HCT116 (cell line): ENCODE results near the gene SLC13A3. TPM values are rescaled to one million over a fixed set of nuclear protein-coding genes. Genes with fewer than 3 reads are reported as not detected.

ENCODE experiments used
- ATAC-seq: fragments of 200-7000 bp; cut with Tn5 transposase; 2 replicates; pipeline ENCODE4 v1.9.1; 2020; ENCODE audit warnings: mild to moderate bottlenecking, moderate library complexity
- BruUV-seq: library from RNA; stranded (reverse); fragments of 400-500 nt; replicated peaks from 2 replicates; lab custom pipeline; 2021; lab: Mats Ljungman, UMichigan
- CTCF ChIA-PET: fragments of 300-600 bp; sonication (Branson Sonifier 250); formaldehyde crosslinking; loops from one replicate; lab custom pipeline; 2021; ENCODE audit warnings: antibody characterized with exemption; lab: Charles Lee
- POLR2A ChIA-PET: fragments of 300-600, 350-600 bp; sonication (Branson Sonifier 250); formaldehyde crosslinking; loops from one replicate; lab custom pipeline; 2021; ENCODE audit warnings: antibody characterized with exemption; lab: Charles Lee
- RAD21 ChIA-PET, 2 experiments: fragments of 300-600 bp; sonication (Branson Sonifier 250); formaldehyde crosslinking; loops; one replicate each; lab custom pipeline; 2023; ENCODE audit warnings: low total read pairs in 2 of 2; ENCODE audit not compliant: uncharacterized antibody in 2 of 2, unreplicated experiment in 2 of 2, low non-redundant PET in 1 of 2; lab: Charles Lee
- DNase-seq: peaks from one replicate; pipeline ENCODE4 v3.0.0-alpha.2; 2010; ENCODE audit warnings: low read depth, low spot score
- H2AFZ ChIP-seq: fragments of 200-600 bp; shearing (Covaris generic), sonication (generic); 2 replicates; pipeline ENCODE4 v1.6.1; 2017; ENCODE audit warnings: low read depth, mixed run types, mixed read lengths, antibody characterized with exemption, low read length; ENCODE audit not compliant: poor library complexity, severe bottlenecking
- H3K27ac ChIP-seq: 2 replicates; pipeline ENCODE4 v1.5.1; 2012; ENCODE audit warnings: low read depth, low read length
- H3K27me3 ChIP-seq: fragments of 200-600 bp; sonication (generic); 2 replicates; pipeline ENCODE4 v1.6.1; 2016; ENCODE audit warnings: mixed run types, low read length, mixed read lengths; ENCODE audit not compliant: insufficient read depth
- H3K36me3 ChIP-seq, 2 experiments: fragments of 200-500 bp in 1 of 2; fragments of 200-600 bp in 1 of 2; sonication (Bioruptor generic) in 1 of 2; sonication (generic) in 1 of 2; 2 replicates each; pipeline versions ENCODE4 v1.5.1 to v1.6.1; 2014 to 2016; ENCODE audit warnings: low read length in 2 of 2, inconsistent platforms in 1 of 2, mixed read lengths in 1 of 2, mixed run types in 1 of 2; ENCODE audit not compliant: insufficient read depth in 2 of 2, control insufficient read depth in 1 of 2
- H3K4me1 ChIP-seq, 2 experiments: fragments of 200-600 bp in 1 of 2; sonication (generic) in 1 of 2; 2 replicates each; pipeline versions ENCODE4 v1.5.1 to v1.6.1; 2012 to 2017; ENCODE audit warnings: low read length in 2 of 2, inconsistent platforms in 1 of 2, mild to moderate bottlenecking in 1 of 2, mixed read lengths in 1 of 2, mixed run types in 1 of 2, moderate library complexity in 1 of 2; ENCODE audit not compliant: insufficient read depth in 2 of 2, control insufficient read depth in 1 of 2
- H3K4me2 ChIP-seq: fragments of 200-600 bp; sonication (generic); 2 replicates; pipeline ENCODE4 v1.6.1; 2017; ENCODE audit warnings: mixed run types, low read length, mixed read lengths
- H3K4me3 ChIP-seq, 2 experiments: fragments of 200-600 bp in 1 of 2; sonication (generic) in 1 of 2; replicated peaks in 1 of 2; 2 replicates each; pipeline ENCODE4 v1.5.1; 2011 to 2016; ENCODE audit warnings: low read length in 2 of 2, control low read depth in 1 of 2, low read depth in 1 of 2, mild to moderate bottlenecking in 1 of 2, mixed read lengths in 1 of 2, mixed run types in 1 of 2
- H3K79me2 ChIP-seq: fragments of 200-600 bp; sonication (generic); 2 replicates; pipeline ENCODE4 v1.6.1; 2017; ENCODE audit warnings: mild to moderate bottlenecking, mixed run types, low read length, moderate library complexity, mixed read lengths; ENCODE audit not compliant: insufficient read depth
- H3K9ac ChIP-seq: fragments of 200-600 bp; sonication (generic); 2 replicates; pipeline ENCODE4 v1.6.1; 2016; ENCODE audit warnings: low read length, mixed read lengths
- H3K9me2 ChIP-seq: fragments of 200-600 bp; sonication (generic), shearing (Covaris generic); 2 replicates; pipeline ENCODE4 v1.6.1; 2017; ENCODE audit warnings: mixed run types, mild to moderate bottlenecking, moderate library complexity; ENCODE audit not compliant: insufficient read depth
- H3K9me3 ChIP-seq, 2 experiments: fragments of 200-500 bp in 1 of 2; fragments of 200-600 bp in 1 of 2; sonication (Bioruptor generic) in 1 of 2; sonication (generic) in 1 of 2; 2 replicates each; pipeline ENCODE4 v1.6.1; 2014 to 2017; ENCODE audit warnings: low read length in 2 of 2, mixed read lengths in 2 of 2, inconsistent platforms in 1 of 2, low read depth in 1 of 2, mild to moderate bottlenecking in 1 of 2, mixed run types in 1 of 2, moderate library complexity in 1 of 2; ENCODE audit not compliant: control insufficient read depth in 1 of 2, insufficient read depth in 1 of 2
- H4K20me1 ChIP-seq: fragments of 200-600 bp; sonication (generic), shearing (Covaris generic); 2 replicates; pipeline ENCODE4 v1.6.1; 2017; ENCODE audit warnings: mixed run types, mild to moderate bottlenecking, moderate library complexity; ENCODE audit not compliant: insufficient read depth
- CBX3 ChIP-seq: IDR thresholded peaks from 2 replicates; pipeline ENCODE4 v1.6.1; 2012; ENCODE audit warnings: low read depth
- CEBPB ChIP-seq: IDR thresholded peaks from 2 replicates; pipeline ENCODE4 v1.6.1; 2012; ENCODE audit warnings: low read depth
- CTCF ChIP-seq, 3 experiments: fragments of 200-600 bp in 1 of 3; sonication (generic) in 1 of 3; IDR thresholded peaks in 2 of 3; conservative IDR thresholded peaks in 1 of 3; 2 replicates each; pipeline ENCODE4 v1.5.1; 2012 to 2017; ENCODE audit warnings: low read depth in 2 of 3, low read length in 2 of 3, antibody characterized with exemption in 1 of 3, borderline replicate concordance in 1 of 3, control low read depth in 1 of 3, mild to moderate bottlenecking in 1 of 3, mixed read lengths in 1 of 3, mixed run types in 1 of 3, moderate library complexity in 1 of 3; ENCODE audit not compliant: insufficient read depth in 1 of 3
- EZH2phosphoT487 ChIP-seq: fragments of 200-600 bp; IDR thresholded peaks from 2 replicates; pipeline ENCODE4 v1.6.1; 2018; ENCODE audit warnings: antibody characterized with exemption, borderline replicate concordance
- FOSL1 ChIP-seq: IDR thresholded peaks from 2 replicates; pipeline ENCODE4 v1.6.1; 2012; ENCODE audit warnings: low read depth
- JUND ChIP-seq: IDR thresholded peaks from 2 replicates; pipeline ENCODE4 v1.6.1; 2012
- MAX ChIP-seq: IDR thresholded peaks from 2 replicates; pipeline ENCODE4 v1.6.1; 2012
- POLR2AphosphoS5 ChIP-seq: IDR thresholded peaks from 2 replicates; pipeline ENCODE4 v1.6.1; 2011; ENCODE audit warnings: mild to moderate bottlenecking, low read depth, low read length, moderate library complexity
- SP1 ChIP-seq: IDR thresholded peaks from 2 replicates; pipeline ENCODE4 v1.6.1; 2012; ENCODE audit warnings: low read depth
- SRF ChIP-seq: IDR thresholded peaks from 2 replicates; pipeline ENCODE4 v1.6.1; 2012; ENCODE audit warnings: low read depth
- ZBTB33 ChIP-seq: IDR thresholded peaks from 2 replicates; pipeline ENCODE4 v1.6.1; 2011; ENCODE audit warnings: mild to moderate bottlenecking, low read length, moderate library complexity; ENCODE audit not compliant: insufficient replicate concordance; ENCODE audit errors: extremely low read depth
- ZFX ChIP-seq: fragments of 450-650 bp; IDR thresholded peaks from 2 replicates; pipeline ENCODE4 v1.6.1; 2017
- intact Hi-C: fragments of 100-400 bp; cut with micrococcal nuclease; formaldehyde crosslinking; loops from 2 replicates; pipeline ENCODE4 v1.10.0; 2022
- total RNA-seq: library from RNA; stranded (reverse); gene quantifications from one replicate; pipeline ENCODE4 v1.2.1, GENCODE V29; 2021; ENCODE audit not compliant: unreplicated experiment

The SLC13A3 gene
- total RNA-seq, 1 experiment from 2014 or later, result not detected

GRCh38 chr20:46545827-46546138 lies 105.5 kb downstream of the SLC13A3 start:
- DNase-seq, result no peak
- 0 out of 2 replicates have a peak, but pooled peaks cover 6% of the 10 kb centered on the region for H3K27me3 ChIP-seq
- BruUV-seq, result no TSS peak
- POLR2A ChIA-PET, result no interaction called here
- H2AFZ ChIP-seq, result no peak overlapping the region
- no peak for TF ChIP-seq POLR2AphosphoS5
- no peak for TF ChIP-seq JUND
- no peak for TF ChIP-seq FOSL1
- no peak for TF ChIP-seq CBX3
- TF ChIP-seq CEBPB, result no peak
- no peak for TF ChIP-seq ZFX
- no peak for TF ChIP-seq MAX
- TF ChIP-seq EZH2phosphoT487, result no peak
- TF ChIP-seq SP1, result no peak
- TF ChIP-seq, all 23 proteins: peak for 0
- CTCF ChIA-PET, result no interaction called here
- Histone ChIP-seq H4K20me1 (no peaks in the 10 kb centered on the region), H3K4me1 (no peaks in the 10 kb centered on the region), H3K9me3 (no peaks in the 10 kb centered on the region), H3K79me2 (no peaks in the 10 kb centered on the region), H3K4me2 (no peak overlapping the region), H3K36me3 (no peaks in the 10 kb centered on the region), H3K27ac (no peak overlapping the region), H3K9me2 (no peaks in the 10 kb centered on the region), H3K9ac (no peak overlapping the region), H3K4me3 (no peak overlapping the region)
- ATAC-seq, result no peak
- RAD21 ChIA-PET, result no interaction called here
- intact Hi-C loops, result no loop called here

- Histone ChIP-seq H3K27ac (no peak overlapping the region), H3K9ac (no peak overlapping the region), H3K9me2 (no peaks in the 10 kb centered on the region), H3K4me1 (no peaks in the 10 kb centered on the region), H3K36me3 (no peaks in the 10 kb centered on the region), H4K20me1 (no peaks in the 10 kb centered on the region), H3K79me2 (no peaks in the 10 kb centered on the region), H3K4me3 (no peak overlapping the region), H3K4me2 (no peak overlapping the region), H3K27me3 (0 out of 2 replicates have a peak, but pooled peaks cover 5% of the 10 kb centered on the region), H3K9me3 (no peaks in the 10 kb centered on the region), H2AFZ (no peak overlapping the region)
- ChIA-PET RAD21 (no interaction called here), POLR2A (interaction anchor here (0.9 kb wide), 1 partner anchor 18 kb away, joined by 3 read pairs; no protein-coding TSS in a partner anchor), CTCF (no interaction called here)
- intact Hi-C loops, result no loop called here
- DNase-seq (no peak), ATAC-seq (no peak)
- TF ChIP-seq CBX3 (no peak), CTCF (IDR thresholded peaks at IDR 0.05 in 2 of 3, conservative IDR thresholded peaks at IDR 0.05 in 1 of 3; ENCODE audit: borderline replicate concordance in 1 of 3, insufficient read depth in 1 of 3, low read depth in 2 of 3, low read length in 2 of 3) (no peak), ZBTB33 (no peak), CEBPB (no peak), ZFX (no peak), SRF (no peak)
- BruUV-seq, result no TSS peak
Measured at GRCh38 chr20:46545077-46545826, 106.0 kb downstream of the SLC13A3 start.
